ENCODE measurements around the gene SH3RF2. TPM values are rescaled to one million over a fixed set of nuclear protein-coding genes. Genes with fewer than 3 reads are reported as not detected.

SH3RF2 gene
- total and polyA plus RNA-seq, 4 donors: 1.0 to 10.5 (median 4.9) TPM

GRCh38 chr5:146082798-146083197 is 146.4 kb downstream of the SH3RF2 start:
- 49% methylated on average over 3 of the region's 3 CpGs for WGBS
- TF ChIP-seq HNF4A (conservative IDR thresholded peaks at IDR 0.05): peak in 1 of 2 donors; percentile 8
- no peak for TF ChIP-seq SP1 (IDR thresholded peaks at IDR 0.05)
- TF ChIP-seq FOXA2 (IDR thresholded peaks at IDR 0.05): peak; percentile 8
- TF ChIP-seq RAD21 (IDR thresholded peaks at IDR 0.05): no peak
- no peak for TF ChIP-seq TAF1 (conservative IDR thresholded peaks at IDR 0.05)
- peak; percentile 10 to 31 for TF ChIP-seq RXRA (IDR thresholded peaks at IDR 0.05)
- no peak for DNase-seq (ENCODE audit: low spot score)

DNA sequence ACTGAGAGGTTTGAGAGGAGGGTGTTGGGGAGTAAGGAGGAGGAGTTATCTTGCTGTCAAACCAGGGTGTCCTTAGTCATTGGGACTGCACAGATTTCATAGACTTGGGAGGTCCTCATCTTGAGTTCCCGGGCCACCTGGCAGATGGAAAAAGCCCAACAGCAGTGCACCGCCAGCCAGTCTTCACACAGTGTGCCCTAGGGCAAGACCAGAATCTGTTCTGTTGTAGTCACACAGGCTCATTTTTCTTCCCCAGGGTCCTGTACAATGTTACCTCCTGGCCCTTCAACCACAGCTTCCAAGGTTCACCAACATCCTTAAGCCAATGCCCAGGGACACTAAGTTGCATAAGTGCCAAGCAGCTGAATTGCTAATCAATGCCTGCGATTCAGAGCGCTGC is 148.0 kb downstream of the SH3RF2 start:
- WGBS: 85% methylated on average over 4 of the region's 4 CpGs
- no peak for TF ChIP-seq SP1 (IDR thresholded peaks at IDR 0.05)
- no peak for TF ChIP-seq HNF4G (IDR thresholded peaks at IDR 0.05)
- no peak for TF ChIP-seq RXRA (IDR thresholded peaks at IDR 0.05)
- TF ChIP-seq, protein P1, sequence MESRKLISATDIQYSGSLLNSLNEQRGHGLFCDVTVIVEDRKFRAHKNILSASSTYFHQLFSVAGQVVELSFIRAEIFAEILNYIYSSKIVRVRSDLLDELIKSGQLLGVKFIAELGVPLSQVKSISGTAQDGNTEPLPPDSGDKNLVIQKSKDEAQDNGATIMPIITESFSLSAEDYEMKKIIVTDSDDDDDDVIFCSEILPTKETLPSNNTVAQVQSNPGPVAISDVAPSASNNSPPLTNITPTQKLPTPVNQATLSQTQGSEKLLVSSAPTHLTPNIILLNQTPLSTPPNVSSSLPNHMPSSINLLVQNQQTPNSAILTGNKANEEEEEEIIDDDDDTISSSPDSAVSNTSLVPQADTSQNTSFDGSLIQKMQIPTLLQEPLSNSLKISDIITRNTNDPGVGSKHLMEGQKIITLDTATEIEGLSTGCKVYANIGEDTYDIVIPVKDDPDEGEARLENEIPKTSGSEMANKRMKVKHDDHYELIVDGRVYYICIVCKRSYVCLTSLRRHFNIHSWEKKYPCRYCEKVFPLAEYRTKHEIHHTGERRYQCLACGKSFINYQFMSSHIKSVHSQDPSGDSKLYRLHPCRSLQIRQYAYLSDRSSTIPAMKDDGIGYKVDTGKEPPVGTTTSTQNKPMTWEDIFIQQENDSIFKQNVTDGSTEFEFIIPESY (IDR thresholded peaks at IDR 0.05): no peak
- TF ChIP-seq, protein P2, sequence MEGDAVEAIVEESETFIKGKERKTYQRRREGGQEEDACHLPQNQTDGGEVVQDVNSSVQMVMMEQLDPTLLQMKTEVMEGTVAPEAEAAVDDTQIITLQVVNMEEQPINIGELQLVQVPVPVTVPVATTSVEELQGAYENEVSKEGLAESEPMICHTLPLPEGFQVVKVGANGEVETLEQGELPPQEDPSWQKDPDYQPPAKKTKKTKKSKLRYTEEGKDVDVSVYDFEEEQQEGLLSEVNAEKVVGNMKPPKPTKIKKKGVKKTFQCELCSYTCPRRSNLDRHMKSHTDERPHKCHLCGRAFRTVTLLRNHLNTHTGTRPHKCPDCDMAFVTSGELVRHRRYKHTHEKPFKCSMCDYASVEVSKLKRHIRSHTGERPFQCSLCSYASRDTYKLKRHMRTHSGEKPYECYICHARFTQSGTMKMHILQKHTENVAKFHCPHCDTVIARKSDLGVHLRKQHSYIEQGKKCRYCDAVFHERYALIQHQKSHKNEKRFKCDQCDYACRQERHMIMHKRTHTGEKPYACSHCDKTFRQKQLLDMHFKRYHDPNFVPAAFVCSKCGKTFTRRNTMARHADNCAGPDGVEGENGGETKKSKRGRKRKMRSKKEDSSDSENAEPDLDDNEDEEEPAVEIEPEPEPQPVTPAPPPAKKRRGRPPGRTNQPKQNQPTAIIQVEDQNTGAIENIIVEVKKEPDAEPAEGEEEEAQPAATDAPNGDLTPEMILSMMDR (IDR thresholded peaks at IDR 0.05; ENCODE audit: low read depth, low read length, missing input control): no peak
- no peak for TF ChIP-seq TAF1 (conservative IDR thresholded peaks at IDR 0.05)
- TF ChIP-seq FOXA1 (IDR thresholded peaks at IDR 0.05): no peak
- TF ChIP-seq NR2F2 (IDR thresholded peaks at IDR 0.05): no peak
- TF ChIP-seq HNF4A (conservative IDR thresholded peaks at IDR 0.05): no peak
- no peak for TF ChIP-seq RAD21 (IDR thresholded peaks at IDR 0.05)
- TF ChIP-seq, protein P3, sequence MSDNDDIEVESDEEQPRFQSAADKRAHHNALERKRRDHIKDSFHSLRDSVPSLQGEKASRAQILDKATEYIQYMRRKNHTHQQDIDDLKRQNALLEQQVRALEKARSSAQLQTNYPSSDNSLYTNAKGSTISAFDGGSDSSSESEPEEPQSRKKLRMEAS (IDR thresholded peaks at IDR 0.05): no peak
- no peak for TF ChIP-seq YY1 (IDR thresholded peaks at IDR 0.05)
- no peak for TF ChIP-seq JUND (IDR thresholded peaks at IDR 0.05)
- no peak for TF ChIP-seq ATF3 (IDR thresholded peaks at IDR 0.05)
- no peaks in the 10 kb centered on the region for H3K27me3 ChIP-seq (ENCODE audit: control insufficient read depth in 4 of 4, insufficient read depth in 4 of 4, low read length in 3 of 4)
- no peaks in the 10 kb centered on the region for H3K9me3 ChIP-seq (ENCODE audit: control insufficient read depth in 4 of 4, low read length in 3 of 4)
- no peaks in the 10 kb centered on the region for H3K36me3 ChIP-seq (ENCODE audit: control insufficient read depth in 4 of 4, insufficient read depth in 3 of 4, low read depth in 1 of 4, low read length in 3 of 4)
- no peak for DNase-seq (ENCODE audit: low spot score)
- H3K9ac ChIP-seq (ENCODE audit: low read depth in 1 of 2, low read length in 2 of 2): no peak overlapping the region
- H3K4me3 ChIP-seq (ENCODE audit: low read depth in 1 of 3, low read length in 3 of 3): no peak overlapping the region
- no peak overlapping the region for H3K27ac ChIP-seq (ENCODE audit: low read depth in 1 of 2, low read length in 2 of 2)
- peaks cover 0 to 4% (median 0%) of the 10 kb centered on the region in 4 donors for H3K4me1 ChIP-seq (ENCODE audit: control insufficient read depth in 4 of 4, insufficient read depth in 4 of 4, low read length in 3 of 4)

More at GRCh38 chr5:146082798-146083197, 146.4 kb downstream of the SH3RF2 start:
- Histone ChIP-seq H3K9ac (ENCODE audit: low read depth in 1 of 2, low read length in 2 of 2) (no peak overlapping the region), H3K27ac (ENCODE audit: low read depth in 1 of 2, low read length in 2 of 2) (no peak overlapping the region), H3K36me3 (ENCODE audit: control insufficient read depth in 4 of 4, insufficient read depth in 3 of 4, low read depth in 1 of 4, low read length in 3 of 4) (peaks cover 0 to 2% (median under 1%) of the 10 kb centered on the region in 4 donors), H3K4me3 (ENCODE audit: low read depth in 1 of 3, low read length in 3 of 3) (no peak overlapping the region), H3K4me1 (ENCODE audit: control insufficient read depth in 4 of 4, insufficient read depth in 4 of 4, low read length in 3 of 4) (peaks cover 0 to 4% (median 0%) of the 10 kb centered on the region in 4 donors), H3K9me3 (ENCODE audit: control insufficient read depth in 4 of 4, low read length in 3 of 4) (no peaks in the 10 kb centered on the region), H3K27me3 (ENCODE audit: control insufficient read depth in 4 of 4, insufficient read depth in 4 of 4, low read length in 3 of 4) (no peaks in the 10 kb centered on the region)

- H3K9me3 ChIP-seq (ENCODE audit: control insufficient read depth in 4 of 4, low read length in 3 of 4): no peaks in the 10 kb centered on the region
- no peak for DNase-seq (ENCODE audit: low spot score)
- no peaks in the 10 kb centered on the region for H3K4me1 ChIP-seq (ENCODE audit: control insufficient read depth in 4 of 4, insufficient read depth in 4 of 4, low read length in 3 of 4)
- TF ChIP-seq, protein P2 (IDR thresholded peaks at IDR 0.05; ENCODE audit: low read depth, low read length, missing input control): no peak
- no peak for TF ChIP-seq FOXA1 (IDR thresholded peaks at IDR 0.05)
- TF ChIP-seq, protein P1 (IDR thresholded peaks at IDR 0.05): no peak
- no peak for TF ChIP-seq JUND (IDR thresholded peaks at IDR 0.05)
- TF ChIP-seq, protein P3 (IDR thresholded peaks at IDR 0.05): no peak
- TF ChIP-seq RAD21 (IDR thresholded peaks at IDR 0.05): no peak
- H3K9ac ChIP-seq (ENCODE audit: low read depth in 1 of 2, low read length in 2 of 2): no peak overlapping the region
- H3K27ac ChIP-seq (ENCODE audit: low read depth in 1 of 2, low read length in 2 of 2): no peak overlapping the region
- 97% methylated on average over 3 of the region's 3 CpGs for WGBS
- H3K4me3 ChIP-seq (ENCODE audit: low read depth in 1 of 3, low read length in 3 of 3): no peak overlapping the region
- no peaks in the 10 kb centered on the region for H3K36me3 ChIP-seq (ENCODE audit: control insufficient read depth in 4 of 4, insufficient read depth in 3 of 4, low read depth in 1 of 4, low read length in 3 of 4)
- no peaks in the 10 kb centered on the region for H3K27me3 ChIP-seq (ENCODE audit: control insufficient read depth in 4 of 4, insufficient read depth in 4 of 4, low read length in 3 of 4)
These were observed 151.7 kb downstream of the SH3RF2 start for GRCh38 chr5:146088098-146088497.

Measured in liver (tissue), 9 donors.